Measurements from ENCODE around the gene ZC2HC1B.

- TF ChIP-seq POLR2AphosphoS5 (IDR thresholded peaks at IDR 0.05; ENCODE audit: low read depth, low read length) (no peak), SIN3A (IDR thresholded peaks at IDR 0.05; ENCODE audit: borderline replicate concordance, insufficient read depth, low read length) (no peak), TAF1 (IDR thresholded peaks at IDR 0.05; ENCODE audit: borderline replicate concordance, insufficient read depth, low read length) (no peak)
Measured at GRCh38 chr6:143838395-143838794, 25.9 kb upstream of the ZC2HC1B start.

Data from PFSK-1 (cell line).